Fibroblast of lung (primary cell): Measurements from ENCODE around the gene DNAJB4. TPM values are rescaled to one million over a fixed set of nuclear protein-coding genes. Genes with fewer than 3 reads are reported as not detected.

ENCODE experiments used
- DNase-seq, 2 donors: peaks; one replicate each; pipeline versions ENCODE4 v3.0.0 to v3.0.0-alpha.2; 2010; ENCODE audit warnings: low read depth in 2 of 2
- H2AFZ ChIP-seq: 2 replicates; pipeline ENCODE4 v1.5.1; 2012; ENCODE audit warnings: low read length, control low read depth, inconsistent platforms
- H3K27ac ChIP-seq: 2 replicates; pipeline ENCODE4 v1.5.1; 2011; ENCODE audit warnings: low read length, control low read depth; ENCODE audit not compliant: insufficient read depth
- H3K27me3 ChIP-seq: 2 replicates; pipeline ENCODE4 v1.5.1; 2011; ENCODE audit warnings: mild to moderate bottlenecking, low read length; ENCODE audit not compliant: control insufficient read depth, insufficient read depth
- H3K36me3 ChIP-seq: 2 replicates; pipeline ENCODE4 v1.5.1; 2011; ENCODE audit warnings: low read length; ENCODE audit not compliant: control insufficient read depth, insufficient read depth
- H3K4me1 ChIP-seq: 2 replicates; pipeline ENCODE4 v1.5.1; 2011; ENCODE audit warnings: low read length; ENCODE audit not compliant: control insufficient read depth, insufficient read depth; ENCODE audit errors: extremely low read depth
- H3K4me2 ChIP-seq: 2 replicates; pipeline ENCODE4 v1.5.1; 2011; ENCODE audit warnings: low read length, control low read depth; ENCODE audit not compliant: insufficient read depth; ENCODE audit errors: extremely low read depth
- H3K4me3 ChIP-seq, 4 experiments: fragments of 200-600 bp in 1 of 4; sonication (generic) in 1 of 4; replicated peaks in 1 of 4; 2 replicates each; pipeline ENCODE4 v1.5.1; 2011 to 2016; ENCODE audit warnings: low read length in 4 of 4, low read depth in 3 of 4, mild to moderate bottlenecking in 3 of 4, control low read depth in 2 of 4, inconsistent platforms in 1 of 4, mixed read lengths in 1 of 4; ENCODE audit not compliant: insufficient read depth in 1 of 4; ENCODE audit errors: control extremely low read depth in 1 of 4
- H3K79me2 ChIP-seq: 2 replicates; pipeline ENCODE4 v1.5.1; 2012; ENCODE audit warnings: mild to moderate bottlenecking, low read length, inconsistent platforms; ENCODE audit not compliant: control insufficient read depth, insufficient read depth
- H3K9ac ChIP-seq: 2 replicates; pipeline ENCODE4 v1.5.1; 2011; ENCODE audit warnings: mild to moderate bottlenecking, low read length, control low read depth; ENCODE audit not compliant: insufficient read depth
- H3K9me3 ChIP-seq: 2 replicates; pipeline ENCODE4 v1.5.1; 2012; ENCODE audit warnings: low read depth, low read length; ENCODE audit not compliant: control insufficient read depth, insufficient read depth
- H4K20me1 ChIP-seq: 2 replicates; pipeline ENCODE4 v1.5.1; 2011; ENCODE audit warnings: low read length; ENCODE audit not compliant: control insufficient read depth, insufficient read depth; ENCODE audit errors: extremely low read depth
- CTCF ChIP-seq, 2 donors: IDR thresholded peaks in 1 of 2; conservative IDR thresholded peaks in 1 of 2; 1 replicate in 1 of 2; 2 replicates in 1 of 2; pipeline ENCODE4 v1.5.1; 2011 to 2012; ENCODE audit warnings: low read length in 2 of 2, control low read depth in 1 of 2, inconsistent platforms in 1 of 2, low read depth in 1 of 2, mild to moderate bottlenecking in 1 of 2
- EZH2 ChIP-seq: IDR thresholded peaks from 2 replicates; pipeline ENCODE4 v1.5.1; 2012; ENCODE audit warnings: low read length, control low read depth, mild to moderate bottlenecking; ENCODE audit errors: missing control alignments
- polyA plus RNA-seq, 2 donors: library from polyadenylated mRNA; depleted of rRNA in 1 of 2; stranded (reverse) in 1 of 2; unstranded in 1 of 2; fragments of >200 nt; gene quantifications; 2 replicates each; pipeline ENCODE4 v1.2.1, GENCODE V29; 2011 to 2012; ENCODE audit warnings: missing spikeins in 1 of 2
- total RNA-seq: library from RNA; depleted of rRNA; stranded (reverse); fragments of >200 nt; gene quantifications from 2 replicates; pipeline ENCODE4 v1.2.1, GENCODE V29; 2014

DNAJB4 gene
- total and polyA plus RNA-seq, 2 donors (not counting 1 experiment from before 2014, with no cell fraction given): 52.0 to 78.7 TPM

GRCh38 chr1:78005755-78006154, 1.0 kb downstream of the DNAJB4 start:
- TF ChIP-seq EZH2 (no peak), CTCF (conservative IDR thresholded peaks at IDR 0.05 in 1 of 2, IDR thresholded peaks at IDR 0.05 in 1 of 2; ENCODE audit: low read depth in 1 of 2, low read length in 2 of 2) (no peak)
- Histone ChIP-seq H3K4me2 (peak overlapping the region; percentile 44), H3K27me3 (no peaks in the 10 kb centered on the region), H3K36me3 (no peaks in the 10 kb centered on the region), H3K4me1 (peaks cover 4% of the 10 kb centered on the region), H3K4me3 (peak overlapping the region; percentile 52 to 99 (median 74)), H3K79me2 (peaks cover 58% of the 10 kb centered on the region), H2AFZ (no peak overlapping the region), H3K9me3 (no peaks in the 10 kb centered on the region), H3K9ac (peak overlapping the region; percentile 66), H4K20me1 (no peaks in the 10 kb centered on the region), H3K27ac (peak overlapping the region; percentile 90)
- DNase-seq: peak; percentile 90 to 97

GRCh38 chr1:78006521-78006920, 1.8 kb downstream of the DNAJB4 start:
- Histone ChIP-seq H3K27ac (peak overlapping the region; percentile 90), H3K9me3 (no peaks in the 10 kb centered on the region), H3K4me2 (peak overlapping the region; percentile 75), H3K27me3 (no peaks in the 10 kb centered on the region), H3K9ac (peak overlapping the region; percentile 63), H3K4me3 (peak overlapping the region; percentile 52 to 99 (median 74)), H3K36me3 (no peaks in the 10 kb centered on the region), H4K20me1 (no peaks in the 10 kb centered on the region), H2AFZ (no peak overlapping the region), H3K79me2 (peaks cover 65% of the 10 kb centered on the region), H3K4me1 (peaks cover 4% of the 10 kb centered on the region)
- no peak for DNase-seq
- TF ChIP-seq CTCF (conservative IDR thresholded peaks at IDR 0.05 in 1 of 2, IDR thresholded peaks at IDR 0.05 in 1 of 2; ENCODE audit: low read depth in 1 of 2, low read length in 2 of 2): no peak
- TF ChIP-seq EZH2: no peak

GRCh38 chr1:78007677-78008341, 3.1 kb downstream of the DNAJB4 start:
- Histone ChIP-seq H3K27ac (no peak overlapping the region), H3K36me3 (no peaks in the 10 kb centered on the region), H3K4me1 (peaks cover 4% of the 10 kb centered on the region), H3K4me2 (peak overlapping the region; percentile 75), H3K9ac (no peak overlapping the region), H3K4me3 (peak overlapping the region; percentile 43 to 99 (median 74)), H3K9me3 (no peaks in the 10 kb centered on the region), H4K20me1 (no peaks in the 10 kb centered on the region), H3K27me3 (no peaks in the 10 kb centered on the region), H2AFZ (no peak overlapping the region), H3K79me2 (peaks cover 68% of the 10 kb centered on the region)
- DNase-seq: no peak
- no peak for TF ChIP-seq EZH2
- no peak for TF ChIP-seq CTCF (conservative IDR thresholded peaks at IDR 0.05 in 1 of 2, IDR thresholded peaks at IDR 0.05 in 1 of 2; ENCODE audit: low read depth in 1 of 2, low read length in 2 of 2)
